SK-N-SH treated with all-trans-retinoic acid at 6 μM for 48 hours (cell line): ENCODE measurements around the gene KL.

Experiments
- ATAC-seq: fragments of 200-7000 bp; cut with Tn5 transposase; 3 replicates; pipeline ENCODE4 v1.9.1; 2020; ENCODE audit warnings: mild to moderate bottlenecking, moderate library complexity
- ARNTL ChIP-seq: fragments of 450-650 bp; formaldehyde crosslinking; IDR thresholded peaks from 2 replicates; pipeline ENCODE4 v1.5.0; 2020; ENCODE audit warnings: low read depth, mild to moderate bottlenecking, moderate library complexity, borderline replicate concordance
- CSDC2 ChIP-seq: fragments of 250-450 bp; sonication (Bioruptor Pico); IDR thresholded peaks from 2 replicates; pipeline ENCODE4 v1.5.0; 2020; ENCODE audit warnings: mild to moderate bottlenecking, moderate library complexity
- ESRRG ChIP-seq: fragments of 250-450 bp; sonication (Bioruptor Pico); IDR thresholded peaks from 2 replicates; pipeline ENCODE4 v1.6.1; 2021; ENCODE audit warnings: mild to moderate bottlenecking
- GLIS3 ChIP-seq: fragments of 250-450 bp; sonication (Bioruptor Pico); IDR thresholded peaks from 2 replicates; pipeline ENCODE4 v1.5.0; 2020; ENCODE audit warnings: mild to moderate bottlenecking, moderate library complexity
- PPARA ChIP-seq: fragments of 250-450 bp; sonication (Bioruptor Pico); IDR thresholded peaks from 2 replicates; pipeline ENCODE4 v1.5.0; 2020; ENCODE audit warnings: mild to moderate bottlenecking, borderline replicate concordance
- RARB ChIP-seq: fragments of 250-450 bp; sonication (Bioruptor Pico); IDR thresholded peaks from 2 replicates; pipeline ENCODE4 v1.8.0; 2021; ENCODE audit warnings: mild to moderate bottlenecking, moderate library complexity
- SNAI2 ChIP-seq: fragments of 250-450 bp; sonication (Bioruptor Pico); IDR thresholded peaks from 2 replicates; pipeline ENCODE4 v1.5.0; 2020; ENCODE audit warnings: mild to moderate bottlenecking, moderate library complexity
- TCF4 ChIP-seq: fragments of 250-450 bp; sonication (Bioruptor Pico); IDR thresholded peaks from 2 replicates; pipeline ENCODE4 v1.8.0; 2021; ENCODE audit warnings: mild to moderate bottlenecking, moderate library complexity, borderline replicate concordance
- TOX ChIP-seq: fragments of 250-450 bp; sonication (Bioruptor Pico); IDR thresholded peaks from 2 replicates; pipeline ENCODE4 v1.8.0; 2021; ENCODE audit warnings: mild to moderate bottlenecking, moderate library complexity, borderline replicate concordance
- ZNF565 ChIP-seq: fragments of 450-650 bp; formaldehyde crosslinking; conservative IDR thresholded peaks from 2 replicates; pipeline ENCODE4 v1.5.0; 2020; ENCODE audit warnings: low read depth, mild to moderate bottlenecking, moderate library complexity
- ZNF70 ChIP-seq: fragments of 450-650 bp; formaldehyde crosslinking; IDR thresholded peaks from 2 replicates; pipeline ENCODE4 v1.5.0; 2020; ENCODE audit warnings: mild to moderate bottlenecking, moderate library complexity
- ZNF8 ChIP-seq: fragments of 450-650 bp; formaldehyde crosslinking; IDR thresholded peaks from 2 replicates; pipeline ENCODE4 v1.5.0; 2020; ENCODE audit warnings: mild to moderate bottlenecking, moderate library complexity
- TF ChIP-seq, protein P1 (sequence below): fragments of 250-450 bp; sonication (Bioruptor Pico); IDR thresholded peaks from 2 replicates; pipeline ENCODE4 v1.5.1; 2021; ENCODE audit warnings: mild to moderate bottlenecking, moderate library complexity
- TF ChIP-seq, protein P2 (sequence below): fragments of 250-450 bp; sonication (Bioruptor Pico); IDR thresholded peaks from 2 replicates; pipeline ENCODE4 v1.5.0; 2020; ENCODE audit warnings: mild to moderate bottlenecking, moderate library complexity
- TF ChIP-seq, protein P3 (sequence below): fragments of 250-450 bp; sonication (Bioruptor Pico); IDR thresholded peaks from 2 replicates; pipeline ENCODE4 v1.8.0; 2020; ENCODE audit warnings: mild to moderate bottlenecking, moderate library complexity, borderline replicate concordance
- TF ChIP-seq, protein P4 (sequence below): fragments of 250-450 bp; sonication (Bioruptor Pico); IDR thresholded peaks from 2 replicates; pipeline ENCODE4 v1.5.1; 2020; ENCODE audit warnings: low read depth, mild to moderate bottlenecking, moderate library complexity
- TF ChIP-seq, protein P5 (sequence below): fragments of 250-450 bp; sonication (Bioruptor Pico); IDR thresholded peaks from 2 replicates; pipeline ENCODE4 v1.8.0; 2021; ENCODE audit warnings: low read depth, mild to moderate bottlenecking, moderate library complexity, borderline replicate concordance

The KL gene

DNA sequence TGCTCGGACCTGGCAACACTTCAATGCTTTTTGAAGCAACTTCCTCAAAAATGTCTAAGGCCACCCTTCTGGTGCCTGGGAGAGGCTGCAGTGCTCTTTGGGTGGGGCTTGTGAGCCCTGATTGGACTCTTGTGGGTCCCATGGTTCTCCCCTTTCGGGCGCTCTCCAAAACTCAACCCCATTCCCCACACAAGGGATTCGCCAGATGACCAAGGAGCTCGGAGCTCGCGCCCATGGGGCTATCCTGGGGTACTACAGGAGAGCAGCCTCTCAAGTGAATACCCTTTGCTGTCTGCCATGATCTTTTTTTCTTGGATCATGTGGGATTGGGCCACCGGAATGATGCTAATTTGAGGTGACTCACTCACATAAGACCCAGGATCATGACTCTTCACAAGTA is 29.7 kb upstream of the KL start:
- TF ChIP-seq, protein P1, sequence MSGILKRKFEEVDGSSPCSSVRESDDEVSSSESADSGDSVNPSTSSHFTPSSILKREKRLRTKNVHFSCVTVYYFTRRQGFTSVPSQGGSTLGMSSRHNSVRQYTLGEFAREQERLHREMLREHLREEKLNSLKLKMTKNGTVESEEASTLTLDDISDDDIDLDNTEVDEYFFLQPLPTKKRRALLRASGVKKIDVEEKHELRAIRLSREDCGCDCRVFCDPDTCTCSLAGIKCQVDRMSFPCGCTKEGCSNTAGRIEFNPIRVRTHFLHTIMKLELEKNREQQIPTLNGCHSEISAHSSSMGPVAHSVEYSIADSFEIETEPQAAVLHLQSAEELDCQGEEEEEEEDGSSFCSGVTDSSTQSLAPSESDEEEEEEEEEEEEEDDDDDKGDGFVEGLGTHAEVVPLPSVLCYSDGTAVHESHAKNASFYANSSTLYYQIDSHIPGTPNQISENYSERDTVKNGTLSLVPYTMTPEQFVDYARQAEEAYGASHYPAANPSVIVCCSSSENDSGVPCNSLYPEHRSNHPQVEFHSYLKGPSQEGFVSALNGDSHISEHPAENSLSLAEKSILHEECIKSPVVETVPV (CRISPR knock-in tag): no peak
- TF ChIP-seq, all 23 proteins: peak for 0
- ATAC-seq: no peak

DNA sequence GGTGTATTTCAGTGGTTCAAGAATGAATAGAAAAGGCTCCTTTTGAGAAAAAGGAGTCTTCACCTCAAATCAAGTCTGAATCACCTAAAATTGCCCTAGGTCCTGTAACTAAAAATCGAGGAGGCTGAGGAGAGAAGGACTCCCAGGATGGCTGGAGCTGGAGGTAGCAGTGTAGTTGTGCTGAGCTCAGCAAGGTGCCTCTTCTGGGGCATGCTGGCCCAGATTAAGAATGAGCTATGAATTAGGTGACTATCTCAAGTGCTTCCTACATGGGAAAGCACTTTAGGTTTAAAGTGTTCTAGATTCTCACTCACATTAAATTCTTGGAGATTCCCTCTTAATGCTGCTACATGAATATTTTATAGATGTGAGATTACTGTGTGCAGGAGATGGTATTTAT is 28.8 kb upstream of the KL start:
- ATAC-seq: no peak
- TF ChIP-seq SNAI2 (CRISPR knock-in tag): no peak
- TF ChIP-seq RARB: no peak
- TF ChIP-seq ZNF565 (CRISPR knock-in tag): no peak
- TF ChIP-seq ZNF70 (CRISPR knock-in tag): no peak
- no peak for TF ChIP-seq TCF4 (CRISPR knock-in tag)
- no peak for TF ChIP-seq ESRRG

DNA sequence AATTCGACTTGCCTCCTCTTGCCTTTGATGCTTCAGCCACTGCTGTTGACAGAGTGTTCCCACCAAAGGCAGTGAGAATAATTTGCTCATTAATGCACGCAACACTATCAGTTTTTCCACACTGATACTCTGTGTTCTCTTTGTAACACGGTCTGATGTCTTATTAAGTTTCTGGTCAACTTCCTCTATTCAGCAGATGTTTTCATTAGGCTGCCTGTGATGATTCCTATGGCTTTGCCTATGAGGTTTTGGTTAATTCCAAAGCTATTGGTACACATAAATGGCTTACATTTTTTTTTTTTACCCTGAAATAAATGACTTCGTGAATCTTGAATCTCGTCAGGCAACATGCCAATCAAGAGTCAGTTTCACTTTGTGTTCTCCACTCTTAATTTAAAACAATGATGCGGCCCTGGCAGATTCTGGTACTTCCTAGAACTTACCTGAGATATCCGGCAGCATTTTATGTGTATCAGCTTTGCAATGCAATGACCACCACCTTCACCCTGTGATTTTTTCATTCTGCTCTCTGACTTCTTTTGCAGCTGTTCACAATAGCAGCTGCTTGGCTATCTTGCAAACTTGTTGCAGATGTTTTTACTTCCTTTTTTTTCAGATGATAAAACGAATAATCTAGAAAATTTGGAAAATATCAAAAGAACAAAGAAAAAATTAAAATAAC is 27.5 kb upstream of the KL start:
- no peak for ATAC-seq
- TF ChIP-seq GLIS3 (CRISPR knock-in tag) (no peak), ESRRG (no peak), CSDC2 (CRISPR knock-in tag) (no peak), TCF4 (CRISPR knock-in tag) (no peak), RARB (no peak), ZNF565 (CRISPR knock-in tag) (no peak)

DNA sequence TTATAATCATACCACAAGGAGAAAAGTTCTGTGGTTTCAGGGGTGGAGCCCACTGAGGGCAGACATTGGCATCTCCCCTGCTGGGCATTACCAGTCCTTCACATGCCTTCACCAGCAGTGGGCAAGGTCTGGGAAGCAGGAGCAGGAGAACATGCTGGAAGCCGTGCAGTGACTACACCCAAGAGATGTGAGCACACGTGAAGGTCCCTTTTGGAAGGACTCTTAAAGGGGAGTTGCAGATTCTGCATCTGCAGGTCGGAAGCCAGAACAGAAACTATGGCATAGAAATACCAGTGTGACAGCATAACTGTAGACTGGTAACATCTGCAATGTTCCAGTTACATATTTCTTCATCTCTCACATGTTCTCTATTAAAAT is 26.9 kb upstream of the KL start:
- TF ChIP-seq ARNTL (CRISPR knock-in tag) (no peak), CSDC2 (CRISPR knock-in tag) (no peak), ZNF8 (no peak), PPARA (CRISPR knock-in tag) (no peak), ZNF70 (CRISPR knock-in tag) (no peak)
- TF ChIP-seq, protein P2, sequence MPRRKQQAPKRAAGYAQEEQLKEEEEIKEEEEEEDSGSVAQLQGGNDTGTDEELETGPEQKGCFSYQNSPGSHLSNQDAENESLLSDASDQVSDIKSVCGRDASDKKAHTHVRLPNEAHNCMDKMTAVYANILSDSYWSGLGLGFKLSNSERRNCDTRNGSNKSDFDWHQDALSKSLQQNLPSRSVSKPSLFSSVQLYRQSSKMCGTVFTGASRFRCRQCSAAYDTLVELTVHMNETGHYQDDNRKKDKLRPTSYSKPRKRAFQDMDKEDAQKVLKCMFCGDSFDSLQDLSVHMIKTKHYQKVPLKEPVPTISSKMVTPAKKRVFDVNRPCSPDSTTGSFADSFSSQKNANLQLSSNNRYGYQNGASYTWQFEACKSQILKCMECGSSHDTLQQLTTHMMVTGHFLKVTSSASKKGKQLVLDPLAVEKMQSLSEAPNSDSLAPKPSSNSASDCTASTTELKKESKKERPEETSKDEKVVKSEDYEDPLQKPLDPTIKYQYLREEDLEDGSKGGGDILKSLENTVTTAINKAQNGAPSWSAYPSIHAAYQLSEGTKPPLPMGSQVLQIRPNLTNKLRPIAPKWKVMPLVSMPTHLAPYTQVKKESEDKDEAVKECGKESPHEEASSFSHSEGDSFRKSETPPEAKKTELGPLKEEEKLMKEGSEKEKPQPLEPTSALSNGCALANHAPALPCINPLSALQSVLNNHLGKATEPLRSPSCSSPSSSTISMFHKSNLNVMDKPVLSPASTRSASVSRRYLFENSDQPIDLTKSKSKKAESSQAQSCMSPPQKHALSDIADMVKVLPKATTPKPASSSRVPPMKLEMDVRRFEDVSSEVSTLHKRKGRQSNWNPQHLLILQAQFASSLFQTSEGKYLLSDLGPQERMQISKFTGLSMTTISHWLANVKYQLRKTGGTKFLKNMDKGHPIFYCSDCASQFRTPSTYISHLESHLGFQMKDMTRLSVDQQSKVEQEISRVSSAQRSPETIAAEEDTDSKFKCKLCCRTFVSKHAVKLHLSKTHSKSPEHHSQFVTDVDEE (CRISPR knock-in tag): no peak
- no peak for ATAC-seq

DNA sequence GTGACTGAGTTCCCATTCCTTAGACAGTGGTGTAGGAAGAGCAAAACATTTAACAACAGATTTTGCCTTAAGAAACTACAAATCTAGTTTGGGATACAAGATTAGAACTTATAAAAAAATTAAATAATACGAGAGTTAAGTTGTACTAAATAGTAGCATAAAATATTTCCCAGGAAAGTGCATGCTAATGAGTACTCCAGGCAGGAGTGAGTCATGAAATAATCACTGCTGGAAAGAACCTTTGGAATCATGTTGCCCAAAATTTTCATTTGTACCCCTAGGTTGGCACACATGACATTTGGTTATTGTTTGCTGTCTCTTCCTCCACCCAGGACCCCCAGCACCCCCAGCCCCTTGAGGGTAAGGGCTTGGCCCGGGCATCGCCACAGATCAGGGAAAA is 26.3 kb upstream of the KL start:
- no peak for TF ChIP-seq ESRRG
- TF ChIP-seq CSDC2 (CRISPR knock-in tag): no peak
- TF ChIP-seq TCF4 (CRISPR knock-in tag): no peak
- TF ChIP-seq ZNF8: no peak
- TF ChIP-seq ZNF70 (CRISPR knock-in tag): no peak
- no peak for TF ChIP-seq GLIS3 (CRISPR knock-in tag)
- TF ChIP-seq, protein P3, sequence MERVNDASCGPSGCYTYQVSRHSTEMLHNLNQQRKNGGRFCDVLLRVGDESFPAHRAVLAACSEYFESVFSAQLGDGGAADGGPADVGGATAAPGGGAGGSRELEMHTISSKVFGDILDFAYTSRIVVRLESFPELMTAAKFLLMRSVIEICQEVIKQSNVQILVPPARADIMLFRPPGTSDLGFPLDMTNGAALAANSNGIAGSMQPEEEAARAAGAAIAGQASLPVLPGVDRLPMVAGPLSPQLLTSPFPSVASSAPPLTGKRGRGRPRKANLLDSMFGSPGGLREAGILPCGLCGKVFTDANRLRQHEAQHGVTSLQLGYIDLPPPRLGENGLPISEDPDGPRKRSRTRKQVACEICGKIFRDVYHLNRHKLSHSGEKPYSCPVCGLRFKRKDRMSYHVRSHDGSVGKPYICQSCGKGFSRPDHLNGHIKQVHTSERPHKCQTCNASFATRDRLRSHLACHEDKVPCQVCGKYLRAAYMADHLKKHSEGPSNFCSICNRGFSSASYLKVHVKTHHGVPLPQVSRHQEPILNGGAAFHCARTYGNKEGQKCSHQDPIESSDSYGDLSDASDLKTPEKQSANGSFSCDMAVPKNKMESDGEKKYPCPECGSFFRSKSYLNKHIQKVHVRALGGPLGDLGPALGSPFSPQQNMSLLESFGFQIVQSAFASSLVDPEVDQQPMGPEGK (CRISPR knock-in tag): no peak
- TF ChIP-seq, protein P4, sequence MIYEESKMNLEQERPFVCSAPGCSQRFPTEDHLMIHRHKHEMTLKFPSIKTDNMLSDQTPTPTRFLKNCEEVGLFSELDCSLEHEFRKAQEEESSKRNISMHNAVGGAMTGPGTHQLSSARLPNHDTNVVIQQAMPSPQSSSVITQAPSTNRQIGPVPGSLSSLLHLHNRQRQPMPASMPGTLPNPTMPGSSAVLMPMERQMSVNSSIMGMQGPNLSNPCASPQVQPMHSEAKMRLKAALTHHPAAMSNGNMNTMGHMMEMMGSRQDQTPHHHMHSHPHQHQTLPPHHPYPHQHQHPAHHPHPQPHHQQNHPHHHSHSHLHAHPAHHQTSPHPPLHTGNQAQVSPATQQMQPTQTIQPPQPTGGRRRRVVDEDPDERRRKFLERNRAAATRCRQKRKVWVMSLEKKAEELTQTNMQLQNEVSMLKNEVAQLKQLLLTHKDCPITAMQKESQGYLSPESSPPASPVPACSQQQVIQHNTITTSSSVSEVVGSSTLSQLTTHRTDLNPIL: no peak
- no peak for TF ChIP-seq RARB
- TF ChIP-seq, protein P5, sequence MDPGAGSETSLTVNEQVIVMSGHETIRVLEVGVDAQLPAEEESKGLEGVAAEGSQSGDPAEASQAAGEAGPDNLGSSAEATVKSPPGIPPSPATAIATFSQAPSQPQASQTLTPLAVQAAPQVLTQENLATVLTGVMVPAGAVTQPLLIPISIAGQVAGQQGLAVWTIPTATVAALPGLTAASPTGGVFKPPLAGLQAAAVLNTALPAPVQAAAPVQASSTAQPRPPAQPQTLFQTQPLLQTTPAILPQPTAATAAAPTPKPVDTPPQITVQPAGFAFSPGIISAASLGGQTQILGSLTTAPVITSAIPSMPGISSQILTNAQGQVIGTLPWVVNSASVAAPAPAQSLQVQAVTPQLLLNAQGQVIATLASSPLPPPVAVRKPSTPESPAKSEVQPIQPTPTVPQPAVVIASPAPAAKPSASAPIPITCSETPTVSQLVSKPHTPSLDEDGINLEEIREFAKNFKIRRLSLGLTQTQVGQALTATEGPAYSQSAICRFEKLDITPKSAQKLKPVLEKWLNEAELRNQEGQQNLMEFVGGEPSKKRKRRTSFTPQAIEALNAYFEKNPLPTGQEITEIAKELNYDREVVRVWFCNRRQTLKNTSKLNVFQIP (CRISPR knock-in tag): no peak
- TF ChIP-seq, protein P1 (CRISPR knock-in tag): no peak
- TF ChIP-seq ARNTL (CRISPR knock-in tag): no peak
- no peak for TF ChIP-seq TOX (CRISPR knock-in tag)
- no peak for ATAC-seq
